GM19351 (cell line): ENCODE measurements around the gene RRAD.

Source experiments
- ATAC-seq: cut with Tn5 transposase; IDR thresholded peaks from one replicate; pipeline ENCODE4 v1.9.1; 2021; ENCODE audit warnings: mild to moderate bottlenecking, moderate library complexity; ENCODE audit not compliant: unreplicated experiment

The RRAD gene

DNA sequence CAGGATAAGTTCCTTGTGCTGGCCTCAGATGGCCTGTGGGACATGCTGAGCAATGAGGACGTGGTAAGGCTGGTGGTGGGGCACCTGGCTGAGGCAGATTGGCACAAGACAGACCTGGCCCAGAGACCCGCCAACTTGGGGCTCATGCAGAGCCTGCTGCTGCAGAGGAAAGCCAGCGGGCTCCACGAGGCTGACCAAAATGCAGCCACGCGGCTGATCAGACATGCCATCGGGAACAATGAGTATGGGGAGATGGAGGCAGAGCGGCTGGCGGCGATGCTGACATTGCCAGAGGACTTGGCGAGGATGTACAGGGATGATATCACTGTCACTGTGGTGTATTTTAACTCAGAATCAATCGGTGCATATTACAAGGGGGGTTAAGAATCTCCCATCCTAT is 39.8 kb downstream of the RRAD start:
- ATAC-seq: no peak

DNA sequence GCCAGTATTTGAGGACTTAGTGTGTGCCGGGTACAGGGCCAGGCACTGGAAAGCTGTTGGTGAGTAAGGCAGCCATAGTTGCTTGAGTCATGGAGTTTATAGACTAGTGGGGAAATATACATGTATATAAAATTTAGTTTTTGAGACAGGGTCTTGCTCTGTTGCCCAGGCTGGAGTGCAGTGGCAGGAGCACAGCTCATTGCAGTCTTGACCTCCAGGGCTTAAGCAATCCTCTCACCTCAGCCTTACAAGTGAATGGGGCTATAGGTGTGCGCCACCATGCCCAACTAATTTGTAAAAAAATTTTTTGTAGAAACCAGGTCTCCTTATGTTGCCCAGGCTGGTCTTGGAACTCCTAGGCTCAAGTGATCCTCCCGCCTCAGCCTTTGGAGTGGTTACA is 42.6 kb downstream of the RRAD start:
- no peak for ATAC-seq

DNA sequence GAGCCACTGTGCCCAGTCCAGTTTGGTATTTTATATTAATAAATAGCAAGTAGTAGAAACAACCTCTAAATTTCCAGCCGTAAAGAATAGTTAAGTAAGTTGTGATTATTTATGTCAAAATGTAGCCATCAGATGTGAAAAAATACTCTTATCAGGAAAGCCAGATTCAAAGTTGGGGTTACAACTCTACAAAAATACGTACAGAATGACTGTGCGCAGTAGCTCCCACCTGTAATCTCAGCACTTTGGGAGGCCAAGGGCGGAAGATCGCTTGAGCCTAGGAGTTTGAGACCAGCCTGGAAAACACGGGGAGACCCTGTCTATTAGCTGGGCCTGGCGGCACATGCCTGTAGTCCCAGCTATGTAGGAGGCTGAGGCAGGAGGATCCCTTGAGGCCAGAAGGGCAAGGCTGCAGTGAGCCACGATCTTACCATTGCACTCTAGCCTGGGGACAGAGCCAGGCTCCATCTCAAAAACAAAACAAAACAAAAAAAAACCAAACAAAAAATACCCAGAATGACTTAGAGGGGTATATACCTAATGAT is 43.3 kb downstream of the RRAD start:
- ATAC-seq: no peak

DNA sequence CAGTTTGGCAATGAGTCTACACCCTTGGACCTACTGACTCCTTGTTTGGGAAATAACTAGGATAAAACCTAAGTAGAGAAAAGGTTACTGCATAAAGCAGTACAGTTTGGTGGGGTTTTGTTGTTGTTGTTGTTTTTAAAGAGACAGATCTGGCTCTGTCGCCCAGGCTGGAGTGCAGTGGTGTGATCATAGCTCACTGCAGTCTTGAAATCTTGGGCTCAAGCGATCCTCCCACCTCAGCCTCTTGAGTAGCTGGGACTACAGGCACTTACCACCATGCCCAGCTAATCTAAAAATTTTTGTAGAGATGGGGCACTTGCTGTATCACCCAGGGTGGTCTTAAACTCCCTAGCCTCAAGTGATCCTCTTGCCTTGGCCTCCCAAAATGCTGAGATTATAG is 43.8 kb downstream of the RRAD start:
- ATAC-seq: no peak

DNA sequence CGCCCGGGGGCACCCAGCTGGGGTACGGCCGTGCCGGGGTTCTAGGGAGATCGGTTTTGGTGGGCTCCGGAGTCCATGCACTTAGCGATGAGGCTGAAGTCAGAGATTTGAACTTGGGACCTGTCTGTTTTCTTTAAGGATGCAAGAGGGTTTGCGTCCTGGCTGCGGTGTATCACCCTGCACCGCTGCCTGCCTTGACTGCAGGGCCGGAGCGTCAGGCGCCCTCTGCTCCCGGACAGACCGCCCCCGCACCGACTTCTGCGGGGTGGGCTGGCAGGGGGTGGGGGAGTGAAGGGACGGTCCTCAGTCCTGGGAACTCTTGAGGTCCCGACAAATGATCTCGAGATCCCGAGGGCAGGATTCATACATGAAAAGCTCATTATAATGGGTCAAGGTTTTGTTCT is 44.3 kb downstream of the RRAD start:
- peak; percentile 5 for ATAC-seq

DNA sequence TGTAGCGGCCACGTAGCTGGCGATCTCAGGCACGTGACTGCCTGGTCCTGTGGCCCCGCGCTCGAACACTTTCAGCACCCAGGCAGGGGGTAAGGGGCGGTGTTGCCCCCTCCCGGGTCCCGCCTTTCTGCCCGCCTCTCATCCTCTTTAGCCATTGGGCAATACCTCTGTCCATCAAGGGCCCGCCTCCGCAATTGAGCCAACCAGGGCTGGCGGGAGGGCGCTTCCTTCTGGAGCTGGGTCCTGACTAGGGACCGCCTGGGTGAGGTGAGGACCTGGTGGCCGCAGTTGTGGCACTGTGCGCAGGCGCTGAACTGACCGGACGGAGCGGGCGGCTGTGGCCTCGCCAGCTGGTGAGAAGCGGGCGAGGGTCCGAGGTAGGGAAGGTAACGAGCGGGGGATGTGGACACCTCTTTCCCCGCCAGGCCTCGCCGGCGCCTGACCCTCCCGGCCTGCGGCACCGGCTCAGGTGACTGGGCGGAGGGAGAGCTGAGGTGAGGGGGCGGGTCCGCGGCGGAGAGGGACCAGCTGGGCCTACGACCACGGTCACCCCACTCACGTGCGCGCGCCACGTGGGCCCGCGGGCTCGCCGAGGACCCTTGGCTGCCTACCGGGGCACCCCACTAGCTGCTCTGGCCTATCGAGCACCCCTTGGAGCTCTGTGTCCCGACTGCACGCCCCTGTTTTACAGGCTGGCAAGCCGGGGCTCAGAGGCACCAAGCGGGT is 44.9 kb downstream of the RRAD start, which contains the start of gene PDP2:
Gene PDP2, plus strand, starts transcription at position 228 of the 726 bp plus-strand sequence. CDS start 3,770 bp downstream, outside the sequence.
- ATAC-seq: peak; percentile 93

DNA sequence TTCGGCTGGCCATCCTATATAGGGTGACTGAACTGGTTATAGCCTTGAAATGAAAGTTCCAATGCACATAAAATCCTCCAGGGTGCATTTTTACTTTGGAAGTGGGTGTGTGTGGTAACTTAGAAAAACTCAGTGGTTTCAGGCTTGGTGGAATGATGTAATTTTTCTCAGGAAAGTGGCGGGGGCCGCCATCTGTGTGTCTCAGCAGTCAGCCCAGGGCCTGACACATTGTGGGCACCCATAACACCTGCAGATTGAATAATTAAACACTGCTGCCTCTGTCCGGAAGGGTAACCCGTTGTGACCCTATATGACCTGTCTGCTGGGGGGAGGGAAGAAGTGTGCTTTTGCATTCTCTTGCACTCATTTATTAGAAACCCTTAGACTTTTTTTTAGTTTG is 47.3 kb downstream of the RRAD start:
- ATAC-seq: no peak

DNA sequence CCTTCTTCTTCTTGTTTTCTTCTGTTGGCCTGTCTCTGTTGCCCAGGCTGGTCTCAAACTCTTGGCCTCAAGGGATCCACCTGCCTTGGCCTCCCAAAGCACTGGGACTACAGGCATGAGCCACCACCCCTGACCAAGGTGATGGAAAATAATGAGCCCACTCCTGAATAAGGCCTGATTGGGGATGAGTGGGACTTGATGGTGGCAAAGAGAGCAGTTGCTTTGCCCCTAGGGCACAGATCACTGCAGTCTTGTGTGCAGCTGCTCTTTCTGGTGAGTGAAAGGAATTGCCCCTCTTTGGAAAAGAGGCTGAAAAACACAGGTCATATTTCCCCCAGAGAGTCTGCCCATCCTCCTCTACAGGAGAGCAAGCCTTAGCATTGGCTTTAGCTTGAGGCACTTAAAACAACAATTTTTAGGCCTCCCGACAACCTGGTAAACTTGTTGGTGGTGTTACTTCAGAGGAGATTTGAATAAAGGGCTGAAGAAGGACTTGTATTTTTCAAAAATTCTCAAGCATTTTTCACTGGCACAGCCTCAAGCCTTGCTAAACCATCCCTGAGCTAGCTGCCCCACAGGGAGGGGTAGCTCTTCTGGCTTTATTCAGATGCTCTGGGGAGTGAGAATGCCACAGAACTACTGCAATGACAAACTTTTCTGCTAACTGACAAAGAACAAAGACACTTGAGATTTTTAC is 51.1 kb downstream of the RRAD start:
- ATAC-seq: no peak

DNA sequence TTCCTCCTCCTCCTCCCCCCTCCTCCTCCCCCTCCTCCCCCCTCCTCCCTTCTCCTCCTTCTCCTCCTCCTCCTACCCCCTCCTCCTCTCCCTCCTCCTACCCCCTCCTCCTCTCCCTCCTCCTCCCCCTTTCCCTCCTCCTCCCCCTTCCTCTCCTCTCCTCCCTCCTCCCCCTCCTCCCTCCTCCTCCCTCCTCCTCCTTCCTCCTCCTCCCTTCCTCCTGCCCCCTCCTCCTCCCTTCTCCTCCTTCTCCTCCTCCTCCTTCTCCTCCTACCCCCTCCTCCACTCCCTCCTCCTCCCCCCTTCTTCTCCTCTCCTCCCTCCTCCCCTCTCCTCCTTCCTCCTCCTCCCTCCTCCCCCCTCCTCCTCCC is 51.7 kb downstream of the RRAD start:
- ATAC-seq: no peak

DNA sequence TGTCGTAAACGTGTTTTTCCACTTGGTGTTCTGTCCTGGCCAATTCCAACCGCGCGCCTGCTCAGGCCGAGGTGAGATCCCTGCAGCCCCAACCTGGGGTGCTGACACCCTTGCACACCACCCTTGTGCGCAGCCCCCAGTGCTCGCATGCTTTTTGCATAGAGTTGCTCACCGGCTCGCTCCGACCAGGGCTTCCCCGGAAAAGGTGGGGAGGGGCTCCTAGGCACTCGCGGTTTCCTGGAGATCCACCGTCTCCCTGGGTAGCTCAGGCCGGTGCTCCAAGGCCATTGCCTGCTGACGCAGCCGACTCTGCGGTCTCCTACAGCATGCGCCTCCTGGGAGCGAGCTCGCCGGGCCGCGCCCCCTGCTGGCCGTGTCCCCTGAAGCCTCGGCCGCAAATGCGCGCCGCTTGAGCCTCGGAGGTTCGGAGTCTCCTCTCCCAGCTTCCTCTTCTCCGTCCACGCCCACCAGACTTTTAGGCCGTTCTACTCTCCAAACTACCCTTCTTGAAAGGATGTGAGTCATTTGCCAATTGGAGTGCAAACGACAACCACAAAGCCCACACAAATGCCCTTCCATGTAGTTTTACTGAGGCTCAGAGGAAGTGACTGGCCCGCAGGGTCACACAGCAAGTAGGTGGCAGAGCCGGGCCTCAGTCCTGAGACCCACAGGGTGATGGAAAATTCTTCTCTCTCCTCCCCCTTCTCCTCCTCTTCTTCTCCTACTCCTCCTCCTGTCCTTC is 52.2 kb downstream of the RRAD start:
- ATAC-seq: peak; percentile 78

DNA sequence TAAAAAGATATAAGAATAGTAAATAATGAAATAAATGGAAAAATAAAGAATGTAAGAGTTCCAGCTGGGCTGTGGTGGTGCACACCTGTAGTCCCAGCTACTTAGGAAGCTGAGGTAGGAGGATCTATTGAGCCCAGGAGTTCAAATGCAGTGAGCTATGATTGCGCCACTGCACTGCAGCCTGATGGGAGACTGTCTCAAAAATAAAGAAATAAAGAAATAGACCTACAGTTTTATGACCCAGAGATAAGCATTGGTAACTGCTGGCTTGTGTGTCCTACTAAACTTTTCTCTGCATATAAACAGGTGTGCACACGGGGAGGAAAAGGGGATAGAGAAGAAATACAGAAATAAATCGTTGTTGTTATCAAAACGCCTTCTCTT is 52.8 kb downstream of the RRAD start:
- ATAC-seq: no peak

DNA sequence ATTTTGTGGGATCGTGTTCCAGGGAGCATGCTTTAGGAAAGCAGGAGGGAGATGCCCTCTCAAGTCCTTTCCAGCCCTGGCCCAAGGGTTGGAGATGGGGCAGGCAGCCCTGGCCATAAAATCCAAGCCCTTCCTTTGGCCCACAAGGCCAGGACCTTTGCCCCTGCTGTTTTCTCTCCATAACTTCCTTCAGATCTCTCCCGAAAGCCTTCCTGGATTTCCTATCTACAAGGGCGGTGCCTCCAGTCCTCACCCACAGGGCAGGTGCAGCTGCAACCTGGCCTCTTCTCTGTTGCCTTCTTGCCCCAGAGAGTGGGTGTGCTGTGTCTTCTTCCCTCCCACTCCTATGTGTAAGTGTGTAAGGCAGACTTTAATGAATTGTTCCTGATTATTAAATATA is 53.5 kb downstream of the RRAD start:
- ATAC-seq: no peak
